NCI-H2029 treated with DMSO at 0.1 percent for 48 hours (cell line): ENCODE data around the gene PRMT5.
"Not testable (repeated sequence)": the region's sequence is repeated elsewhere in the genome, so short reads cannot be mapped to it uniquely, and the experiment has no call there.

Experiments
- DNase-seq: peaks from one replicate; lab custom pipeline; 2025; lab: John Stamatoyannopoulos, UW

The PRMT5 gene

DNA sequence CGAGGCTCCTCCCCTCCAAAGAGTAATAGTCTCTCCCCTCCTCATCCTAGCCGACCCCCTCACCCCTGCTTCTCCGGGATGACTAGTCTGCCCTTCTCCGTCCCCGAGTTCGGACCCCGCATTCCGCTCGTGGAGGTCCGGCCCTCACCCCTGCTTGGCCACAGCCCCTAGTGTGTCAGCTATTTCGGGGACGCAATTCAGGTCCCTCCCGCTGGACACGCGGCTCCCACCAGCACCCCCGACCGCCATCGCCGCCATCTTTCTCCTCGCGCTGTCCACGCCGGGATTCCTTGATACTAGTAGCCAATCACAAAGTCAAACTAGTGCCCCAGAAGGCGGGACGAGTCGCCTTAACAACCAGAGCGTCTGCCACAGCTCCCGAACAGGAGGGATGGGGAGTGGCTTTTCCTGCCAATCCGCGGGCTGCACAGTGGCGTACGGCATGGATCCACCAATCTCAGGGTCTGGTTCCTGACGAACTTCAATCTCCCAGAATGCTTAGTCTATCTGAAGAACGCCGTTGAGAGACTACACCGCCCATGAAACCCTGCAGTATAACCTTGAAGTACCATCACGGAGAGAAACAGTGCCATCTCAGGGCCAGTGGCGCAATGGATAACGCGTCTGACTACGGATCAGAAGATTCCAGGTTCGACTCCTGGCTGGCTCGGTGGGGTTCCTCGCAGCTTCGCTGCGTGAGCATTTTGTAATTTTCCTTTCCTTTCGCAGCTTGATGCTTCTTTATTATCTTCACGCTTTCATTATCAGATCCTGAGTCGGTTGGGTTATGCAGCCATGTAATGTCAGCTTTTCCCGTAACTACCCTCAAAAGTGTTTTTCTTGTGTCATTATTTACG is at the start of gene PRMT5:
Gene PRMT5 (minus strand): TSS at position 273 of the 857 bp plus-strand sequence. CDS start 15 bp downstream, at position 258.
- DNase-seq = peak; percentile 100

DNA sequence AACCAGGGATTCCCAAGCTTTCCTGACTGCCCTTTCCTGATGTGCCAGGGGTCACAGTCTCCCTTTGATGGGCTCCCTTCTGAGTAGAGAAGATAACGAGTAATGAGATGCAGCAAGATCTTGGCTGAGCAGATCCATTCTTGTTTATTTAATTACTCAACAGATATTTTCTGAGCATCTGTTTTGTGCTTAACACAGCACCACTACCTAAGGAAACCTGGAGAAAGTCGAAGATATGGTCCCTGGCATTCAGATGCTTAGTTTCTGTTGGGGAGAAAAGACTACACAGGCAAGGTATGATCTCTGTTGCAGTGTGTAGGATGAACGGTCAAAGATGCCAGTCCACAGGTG is 49.3 kb upstream of the PRMT5 start:
- DNase-seq = no peak

DNA sequence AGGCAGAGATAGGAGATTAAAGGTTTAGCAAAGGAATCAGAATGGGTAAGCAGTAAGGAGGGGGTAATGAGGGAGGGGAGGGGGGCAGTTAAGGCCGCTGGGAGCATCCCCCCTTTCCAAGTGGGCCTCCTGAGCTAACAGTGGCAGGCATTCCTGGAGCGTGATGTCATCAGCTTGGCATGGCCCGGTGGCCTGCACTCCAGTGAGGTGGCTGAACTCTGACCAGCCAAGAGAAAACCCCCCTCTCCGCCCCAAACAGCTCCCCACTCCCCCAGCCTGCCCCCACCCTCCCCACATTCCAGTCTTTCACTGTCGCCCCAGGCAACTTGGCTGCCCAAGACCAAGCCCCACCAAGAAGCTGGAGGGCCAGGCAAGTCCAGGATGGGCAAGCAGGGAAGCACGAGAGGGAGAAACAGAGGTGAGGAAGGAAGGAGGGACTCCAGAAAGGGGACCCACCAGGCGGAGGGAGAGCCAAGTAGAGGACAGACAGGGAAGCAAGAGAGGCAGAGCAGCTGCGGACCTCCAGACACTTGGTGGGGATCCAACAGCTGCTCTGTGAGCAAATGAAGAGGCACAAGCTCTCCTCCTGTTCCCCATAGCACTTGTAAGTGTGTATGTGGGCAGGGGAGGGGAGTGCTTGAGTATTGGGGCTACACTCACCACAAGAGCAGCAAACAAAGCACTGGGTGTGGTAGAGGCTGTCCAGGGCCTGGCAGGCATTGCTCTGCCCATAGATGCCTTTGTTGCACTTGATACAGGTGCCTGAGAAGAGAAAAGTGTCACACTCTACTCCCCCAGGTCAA is 48.7 kb upstream of the PRMT5 start:
- DNase-seq = no peak

GRCh38 chr14:22977434-22977683 is 48.2 kb upstream of the PRMT5 start:
- DNase-seq = no peak

DNA sequence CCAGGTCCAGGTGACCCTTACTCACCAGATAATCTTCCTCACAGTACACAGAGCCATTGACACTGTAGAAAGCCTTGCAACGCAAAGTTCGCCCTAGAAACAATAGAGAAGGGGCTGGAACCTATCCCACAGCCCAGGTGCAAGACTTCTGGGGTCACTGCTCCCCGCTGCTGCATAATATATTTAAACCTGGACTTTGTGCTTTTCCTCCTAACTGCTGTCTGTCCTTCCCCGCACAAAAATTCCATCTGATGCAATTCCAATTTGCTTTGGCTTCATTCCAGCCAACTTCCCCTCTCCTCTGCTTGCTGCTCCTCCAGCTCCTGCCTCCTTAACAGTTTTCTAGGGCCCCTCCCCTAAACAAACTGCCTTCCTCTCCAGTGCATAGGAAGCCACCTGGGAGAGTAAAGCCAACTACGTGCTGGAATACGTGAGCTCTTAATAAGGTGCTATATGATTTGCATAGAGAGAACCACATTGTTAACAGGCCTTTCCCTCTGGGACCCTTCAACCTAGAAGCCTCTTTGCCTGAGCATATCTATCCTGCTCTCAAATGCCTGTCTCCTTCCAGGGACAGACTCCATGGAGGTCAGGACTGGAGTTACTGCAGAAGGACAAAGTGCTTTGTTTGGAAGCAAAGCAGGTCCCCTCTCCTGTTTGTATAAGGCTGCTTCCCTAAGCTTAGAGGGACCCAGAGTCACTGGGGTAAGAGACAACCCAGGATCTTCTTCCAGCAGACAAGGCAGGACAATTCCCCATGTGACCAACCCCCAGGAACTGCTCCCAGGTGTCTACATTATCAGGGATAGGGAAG is 47.7 kb upstream of the PRMT5 start:
- peak; percentile 82 for DNase-seq

DNA sequence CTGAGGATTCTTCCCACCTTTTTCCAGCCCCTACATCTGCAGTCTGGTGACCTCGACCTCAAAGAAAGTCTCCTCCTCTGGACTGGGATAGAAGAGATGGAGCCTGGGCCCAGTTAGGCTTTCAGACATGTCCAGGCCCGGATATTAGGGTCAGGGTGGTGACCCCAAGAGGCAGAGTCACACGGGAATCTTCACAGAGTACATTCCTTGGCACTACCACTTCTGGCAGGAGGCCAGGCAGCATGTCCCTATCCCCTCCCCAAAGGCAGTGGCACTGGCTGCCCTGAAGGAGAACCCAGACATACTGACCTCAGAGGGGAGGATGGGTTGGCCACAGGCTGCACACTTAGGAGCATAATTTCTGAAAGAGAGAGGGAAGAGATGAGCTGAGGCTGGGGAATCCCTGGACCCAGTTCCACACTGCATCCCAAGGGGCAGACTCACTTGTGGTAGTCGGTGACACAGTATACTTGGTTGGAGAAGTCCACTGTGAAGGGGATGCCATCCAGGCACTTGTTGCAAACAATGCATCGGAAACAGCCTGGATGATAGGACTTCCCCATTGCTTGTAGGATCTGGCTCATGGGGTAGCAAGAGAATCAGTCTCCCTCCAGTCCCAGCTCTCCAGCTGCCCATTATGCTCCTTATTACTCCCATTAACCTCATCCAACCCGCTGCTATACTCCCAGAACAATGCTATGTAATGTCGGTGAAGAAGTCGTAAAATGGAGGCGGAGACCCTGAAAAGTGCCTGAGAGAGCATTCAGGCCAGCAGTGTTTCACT is 45.5 kb upstream of the PRMT5 start:
- no peak for DNase-seq

DNA sequence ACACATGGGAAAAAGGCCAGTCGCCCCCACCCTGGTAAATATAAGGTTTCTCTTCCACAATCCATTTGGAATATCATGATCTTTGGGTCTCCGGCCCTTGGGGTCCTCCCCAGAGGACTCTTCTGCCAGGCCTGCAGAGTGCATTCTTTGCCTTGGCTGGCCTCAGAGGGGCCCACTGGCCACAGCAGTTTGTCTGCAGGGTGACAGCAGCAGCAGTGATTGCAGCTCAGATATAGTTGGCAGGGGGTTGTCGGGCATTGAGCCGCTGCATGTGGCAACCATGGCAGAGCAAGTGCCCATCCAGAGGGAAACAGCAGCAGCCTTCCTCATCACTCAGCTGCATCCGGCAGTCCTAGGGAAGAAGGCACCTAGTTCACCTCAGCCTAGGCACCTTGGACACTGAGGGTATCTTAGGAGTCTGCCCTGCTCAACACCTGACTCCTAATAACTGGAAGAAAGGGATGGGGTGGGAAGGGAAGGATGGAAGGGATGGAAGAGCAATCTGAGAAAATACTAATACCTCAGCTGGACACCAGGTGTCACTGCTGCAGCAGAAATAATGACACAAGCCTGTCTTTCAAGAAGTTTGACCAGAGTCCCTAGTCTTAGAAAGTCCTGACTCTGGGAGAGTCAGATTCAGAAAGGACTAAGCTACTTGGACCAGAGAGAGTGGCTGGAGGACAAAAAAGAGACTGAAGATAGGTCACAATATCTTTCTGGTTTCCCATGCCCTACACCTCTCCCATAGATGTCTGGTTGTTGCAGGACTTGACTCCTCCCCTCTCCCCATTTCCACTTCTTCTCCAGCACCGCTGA is 44.2 kb upstream of the PRMT5 start:
- DNase-seq = peak; percentile 90

DNA sequence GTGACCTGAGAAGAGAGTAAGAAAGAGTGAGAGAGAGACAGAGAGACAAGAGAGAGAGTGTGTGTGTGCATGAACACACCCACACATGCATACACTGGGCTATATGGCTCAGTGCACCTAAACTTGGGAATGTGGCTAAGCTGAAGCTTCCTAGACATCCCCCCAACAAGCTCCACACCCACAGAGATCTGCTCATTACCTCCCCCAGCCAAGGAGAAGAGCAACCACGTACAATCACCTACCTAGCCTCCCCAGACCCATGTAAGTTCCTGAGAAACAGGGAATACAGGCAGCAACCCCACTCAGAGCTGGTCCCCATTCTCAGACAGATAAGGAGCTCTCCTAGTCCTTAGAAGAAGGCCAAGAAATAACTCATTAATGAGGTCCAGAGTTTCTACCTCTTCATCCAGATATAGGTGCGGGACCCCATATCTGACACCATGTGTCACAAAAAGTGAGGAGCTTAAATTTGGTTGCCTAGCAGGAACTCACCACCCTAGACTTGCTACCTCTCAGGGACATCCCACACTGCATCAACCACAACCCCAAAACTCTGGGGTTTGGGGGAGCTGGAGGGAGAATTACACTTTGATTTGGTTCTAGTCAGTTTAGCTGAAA is 43.2 kb upstream of the PRMT5 start:
- no peak for DNase-seq

GRCh38 chr14:22971152-22971551 is 42.0 kb upstream of the PRMT5 start:
- DNase-seq = no peak

DNA sequence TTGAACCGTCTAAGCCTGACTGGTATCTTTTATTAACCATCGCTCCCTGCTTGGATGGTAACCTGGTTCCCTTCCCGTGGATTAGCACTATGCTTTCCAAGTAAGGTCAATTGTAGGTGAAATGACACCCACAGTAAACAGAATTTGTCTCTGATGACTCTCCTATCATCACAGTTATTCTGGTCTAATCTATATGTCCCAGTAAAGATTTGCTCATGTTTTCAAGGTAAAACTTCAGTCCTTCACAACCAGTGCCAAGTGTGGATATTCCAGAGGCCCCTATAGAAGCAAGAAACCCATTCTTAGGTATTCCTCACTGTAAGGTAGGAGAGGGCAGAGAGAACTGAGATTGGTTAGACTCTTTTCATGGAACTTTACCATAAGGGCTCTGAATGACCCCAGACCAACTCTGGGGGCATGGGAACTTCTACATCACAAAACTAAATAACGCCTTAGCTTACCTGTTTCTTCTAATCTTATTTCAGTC is 37.6 kb upstream of the PRMT5 start:
- DNase-seq = no peak

GRCh38 chr14:22965916-22966782 is 37.0 kb upstream of the PRMT5 start:
- not testable (repeated sequence) for DNase-seq

- no peak for DNase-seq
Observed at GRCh38 chr14:22962061-22962676, 33.0 kb upstream of the PRMT5 start.

- no peak for DNase-seq
Observed at GRCh38 chr14:22955702-22956569, 26.8 kb upstream of the PRMT5 start.

DNA sequence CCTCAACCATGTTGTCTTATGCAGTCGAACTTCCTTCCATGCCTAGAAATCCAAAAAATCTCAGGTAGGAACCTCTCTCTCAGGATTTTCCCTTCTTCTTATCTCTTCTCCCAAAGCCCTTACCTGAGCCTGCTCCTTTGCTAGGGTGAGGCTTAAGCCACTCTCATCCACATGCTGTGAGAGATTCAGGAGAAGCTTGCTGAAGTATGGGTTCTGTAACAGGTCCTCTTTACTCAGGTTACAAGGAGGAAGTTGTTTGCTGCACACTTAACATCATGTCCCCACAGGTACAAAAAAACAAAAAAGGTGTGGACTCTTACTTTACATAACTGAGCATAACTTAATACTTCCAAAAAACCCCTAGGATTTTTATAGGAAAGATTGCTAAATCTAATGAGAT is 23.2 kb upstream of the PRMT5 start:
- peak; percentile 67 for DNase-seq

DNA sequence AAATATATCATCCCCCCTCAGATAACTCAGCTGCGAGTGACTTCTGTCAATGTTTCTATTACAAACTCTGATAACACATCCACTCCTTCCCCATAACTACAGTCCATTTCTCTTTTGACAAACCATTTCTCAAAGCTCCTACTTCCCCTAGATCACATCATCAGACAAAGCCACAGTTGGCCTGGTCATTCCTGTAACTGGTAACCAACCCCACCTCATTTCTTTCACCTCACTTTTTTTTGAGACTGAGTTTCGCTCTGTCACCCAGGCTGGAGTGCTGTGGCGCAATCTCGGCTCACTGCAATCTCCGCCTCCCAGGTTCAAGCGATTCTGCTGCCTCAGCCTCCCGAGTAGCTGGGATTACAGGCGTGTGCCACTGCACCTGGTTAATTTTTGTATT is 22.6 kb upstream of the PRMT5 start:
- not testable (repeated sequence) for DNase-seq

DNA sequence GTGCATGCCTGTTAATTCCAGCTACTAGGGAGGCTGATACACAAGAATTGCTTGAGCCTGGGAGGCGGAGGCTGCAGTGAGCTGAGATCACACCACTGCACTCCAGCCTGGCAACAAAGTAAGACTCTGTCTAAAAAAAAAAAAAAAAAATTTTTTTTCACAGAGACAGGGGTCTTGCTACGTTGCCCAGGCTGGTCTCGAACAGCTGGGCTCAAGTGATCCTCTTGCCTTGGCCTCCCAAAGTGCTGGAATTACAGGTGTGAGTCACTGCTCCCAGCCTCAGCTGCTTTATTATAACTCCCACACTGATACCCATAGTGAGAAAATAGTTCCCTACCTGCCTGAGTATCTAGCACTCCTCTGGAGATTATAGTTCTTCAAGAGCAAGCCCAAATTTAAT is 16.5 kb upstream of the PRMT5 start:
- no peak for DNase-seq

GRCh38 chr14:22939684-22940083 is 10.5 kb upstream of the PRMT5 start:
- DNase-seq = no peak

DNA sequence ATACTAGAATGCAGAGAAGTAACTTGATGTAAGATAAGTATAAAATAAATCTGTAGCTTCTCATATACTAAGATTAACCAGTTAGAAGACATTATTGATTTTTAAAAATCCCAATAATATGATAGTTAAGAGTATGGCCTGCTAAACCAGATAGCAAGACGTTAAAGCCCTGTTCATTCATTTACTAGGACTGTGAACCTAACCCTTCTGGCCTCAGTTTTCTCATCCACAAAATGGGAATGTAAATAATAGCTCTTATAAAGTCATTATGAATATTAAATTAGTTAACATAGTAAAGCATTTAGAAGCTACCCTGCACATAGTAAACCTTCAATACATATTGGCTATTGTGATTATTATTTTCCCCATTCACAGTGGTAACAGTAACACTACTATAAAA is 6.0 kb upstream of the PRMT5 start:
- DNase-seq = no peak
